ES-I3 (cell line): Measurements from ENCODE around the gene ST14.
"Not testable (repeated sequence)": the region's sequence is repeated elsewhere in the genome, so short reads cannot be mapped to it uniquely, and the experiment has no call there.

ENCODE experiments used
- H3K36me3 ChIP-seq: 2 replicates; pipeline ENCODE4 v1.6.1; 2013; ENCODE audit warnings: mild to moderate bottlenecking, low read length, control low read depth, moderate library complexity; ENCODE audit not compliant: insufficient read depth
- H3K4me1 ChIP-seq: 2 replicates; pipeline ENCODE4 v1.6.1; 2013; ENCODE audit warnings: mild to moderate bottlenecking, control low read depth, low read length; ENCODE audit not compliant: insufficient read depth
- H3K9ac ChIP-seq: 2 replicates; pipeline ENCODE4 v1.6.1; 2013; ENCODE audit warnings: low read depth, mild to moderate bottlenecking, low read length, moderate library complexity
- H3K9me3 ChIP-seq: 2 replicates; pipeline ENCODE4 v1.6.1; 2013; ENCODE audit warnings: mild to moderate bottlenecking, low read length, moderate library complexity; ENCODE audit not compliant: control insufficient read depth, insufficient read depth

The ST14 gene

GRCh38 chr11:130180896-130181294, 21.3 kb downstream of the ST14 start:
- no peaks in the 10 kb centered on the region for H3K36me3 ChIP-seq
- no peak overlapping the region for H3K9ac ChIP-seq
- H3K9me3 ChIP-seq = no peaks in the 10 kb centered on the region
- no peaks in the 10 kb centered on the region for H3K4me1 ChIP-seq

- Histone ChIP-seq H3K36me3 (no peaks in the 10 kb centered on the region), H3K9me3 (no peaks in the 10 kb centered on the region), H3K4me1 (no peaks in the 10 kb centered on the region), H3K9ac (no peak overlapping the region)
These were observed 22.0 kb downstream of the ST14 start for GRCh38 chr11:130181295-130182272.

GRCh38 chr11:130183878-130184610, 24.5 kb downstream of the ST14 start:
- Histone ChIP-seq H3K9me3 (no peaks in the 10 kb centered on the region), H3K4me1 (no peaks in the 10 kb centered on the region), H3K36me3 (no peaks in the 10 kb centered on the region), H3K9ac (no peak overlapping the region)

DNA sequence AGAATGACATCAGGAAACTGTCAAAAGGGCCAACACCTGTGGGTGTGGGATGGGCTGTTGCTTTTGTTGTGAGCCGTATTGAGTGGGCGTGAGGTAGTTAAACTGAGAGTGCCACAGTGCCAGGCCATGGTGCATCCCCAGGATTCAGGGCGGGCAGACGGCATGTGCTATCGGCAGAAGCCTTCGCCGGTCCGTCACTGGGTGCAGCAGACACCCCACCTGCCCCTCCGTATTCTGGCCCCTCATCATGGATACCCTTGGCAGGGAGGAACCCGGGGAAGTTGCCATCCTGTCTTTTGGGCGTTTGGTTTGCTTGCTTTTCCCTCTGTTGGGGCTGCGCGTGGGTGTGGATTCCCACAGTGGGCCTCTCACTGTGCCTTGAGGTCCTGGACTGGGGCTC, 27.5 kb downstream of the ST14 start:
- Histone ChIP-seq H3K9ac (no peak overlapping the region), H3K4me1 (no peaks in the 10 kb centered on the region), H3K9me3 (no peaks in the 10 kb centered on the region), H3K36me3 (no peaks in the 10 kb centered on the region)

GRCh38 chr11:130188047-130188446, 28.5 kb downstream of the ST14 start:
- Histone ChIP-seq H3K4me1 (no peaks in the 10 kb centered on the region), H3K9ac (no peak overlapping the region), H3K9me3 (no peaks in the 10 kb centered on the region), H3K36me3 (no peaks in the 10 kb centered on the region; the same call in 1 of the 2 replicates)

DNA sequence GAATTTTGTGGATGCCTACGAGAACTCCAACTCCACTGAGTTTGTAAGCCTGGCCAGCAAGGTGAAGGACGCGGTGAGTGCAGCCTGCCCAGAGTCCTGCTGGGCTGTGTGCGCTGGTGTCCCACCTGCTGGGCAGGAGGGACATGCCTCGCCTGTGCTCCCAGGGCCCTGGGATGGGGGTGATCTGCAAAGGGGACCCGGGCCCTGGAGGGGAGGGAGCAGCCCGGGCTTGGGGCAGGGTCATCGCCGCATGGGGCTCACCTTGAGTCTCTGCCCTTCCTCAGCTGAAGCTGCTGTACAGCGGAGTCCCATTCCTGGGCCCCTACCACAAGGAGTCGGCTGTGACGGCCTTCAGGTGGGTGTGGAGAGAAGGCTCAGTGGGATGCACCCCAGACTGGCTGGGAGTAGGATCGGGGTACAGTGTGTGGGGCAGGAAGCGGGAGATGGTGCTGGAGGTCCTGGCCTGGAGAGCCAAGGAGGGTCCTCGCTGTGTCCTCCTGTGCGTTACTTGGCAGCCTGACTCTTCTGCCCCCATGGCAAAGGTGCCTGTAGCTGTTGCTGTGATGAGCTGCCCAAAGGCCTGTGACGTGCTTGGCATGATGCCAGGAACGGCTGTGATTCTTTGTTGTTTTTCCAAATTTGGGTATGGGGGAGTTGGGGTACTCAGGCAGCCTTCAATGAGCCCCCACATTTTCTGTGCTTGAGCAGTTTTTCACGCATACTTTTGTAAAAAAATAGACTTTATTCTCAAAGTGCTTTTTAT, 29.2 kb downstream of the ST14 start:
- Histone ChIP-seq H3K9ac (no peak overlapping the region), H3K36me3 (no peaks in the 10 kb centered on the region; the same call in 1 of the 2 replicates), H3K4me1 (no peaks in the 10 kb centered on the region)

GRCh38 chr11:130189492-130190210, 30.1 kb downstream of the ST14 start:
- no peaks in the 10 kb centered on the region; the same call in 1 of the 2 replicates for H3K36me3 ChIP-seq
- H3K9me3 ChIP-seq = no peaks in the 10 kb centered on the region
- H3K9ac ChIP-seq = no peak overlapping the region
- no peaks in the 10 kb centered on the region for H3K4me1 ChIP-seq

More for the DNA sequence above, 29.2 kb downstream of the ST14 start:
- no peaks in the 10 kb centered on the region for H3K9me3 ChIP-seq

DNA sequence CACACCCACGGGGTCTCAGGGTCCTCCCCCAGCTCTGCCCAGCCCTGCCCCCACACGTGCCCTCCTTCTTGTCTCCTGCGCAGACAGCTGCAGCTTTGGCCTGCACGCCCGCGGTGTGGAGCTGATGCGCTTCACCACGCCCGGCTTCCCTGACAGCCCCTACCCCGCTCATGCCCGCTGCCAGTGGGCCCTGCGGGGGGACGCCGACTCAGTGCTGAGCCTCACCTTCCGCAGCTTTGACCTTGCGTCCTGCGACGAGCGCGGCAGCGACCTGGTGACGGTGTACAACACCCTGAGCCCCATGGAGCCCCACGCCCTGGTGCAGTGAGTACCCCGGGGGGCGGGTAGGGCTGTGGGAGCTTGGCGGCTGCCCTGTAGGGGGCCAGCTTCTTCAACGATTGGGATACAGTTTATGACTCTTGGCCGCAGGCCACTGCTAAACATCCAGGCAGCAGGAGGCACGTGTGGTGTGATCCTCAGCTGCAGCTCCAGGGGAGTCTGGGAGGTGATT, 30.8 kb downstream of the ST14 start:
- no peaks in the 10 kb centered on the region; the same call in 1 of the 2 replicates for H3K36me3 ChIP-seq
- H3K9ac ChIP-seq = no peak overlapping the region

GRCh38 chr11:130191896-130192295, 32.3 kb downstream of the ST14 start:
- no peaks in the 10 kb centered on the region; the same call in 1 of the 2 replicates for H3K36me3 ChIP-seq
- H3K4me1 ChIP-seq = no peaks in the 10 kb centered on the region
- H3K9me3 ChIP-seq = no peaks in the 10 kb centered on the region
- H3K9ac ChIP-seq = no peak overlapping the region

More for the DNA sequence above, 30.8 kb downstream of the ST14 start:
- Histone ChIP-seq H3K4me1 (no peaks in the 10 kb centered on the region), H3K9me3 (no peaks in the 10 kb centered on the region)

DNA sequence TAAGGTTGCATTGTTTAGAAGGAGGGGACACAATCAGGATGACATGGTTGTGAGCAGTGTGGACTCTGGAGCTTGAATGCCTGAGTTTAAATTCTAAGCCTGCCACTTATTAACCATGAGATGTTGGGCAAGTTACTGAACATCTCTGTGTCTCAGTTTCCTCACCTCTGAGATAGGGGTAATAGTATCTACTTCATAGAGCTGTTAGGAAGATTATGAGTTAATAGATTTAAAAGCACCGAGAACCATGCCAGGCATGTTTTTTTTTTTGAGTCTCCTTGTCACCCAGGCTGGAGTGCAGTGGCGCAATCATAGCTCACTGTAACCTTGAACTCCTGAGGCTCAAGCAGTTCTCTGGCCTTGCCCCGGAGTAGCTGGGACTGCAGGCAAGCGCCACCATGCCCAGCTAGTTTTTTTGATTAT, 33.3 kb downstream of the ST14 start:
- H3K9ac ChIP-seq = no peak overlapping the region
- H3K4me1 ChIP-seq = no peaks in the 10 kb centered on the region
- no peaks in the 10 kb centered on the region; the same call in 1 of the 2 replicates for H3K36me3 ChIP-seq
- no peaks in the 10 kb centered on the region for H3K9me3 ChIP-seq

GRCh38 chr11:130193551-130193950, 34.0 kb downstream of the ST14 start:
- H3K9me3 ChIP-seq, H3K36me3 ChIP-seq, H3K9ac ChIP-seq, H3K4me1 ChIP-seq: not testable (repeated sequence)

GRCh38 chr11:130194241-130195023, 34.9 kb downstream of the ST14 start:
- Histone ChIP-seq H3K36me3 (no peaks in the 10 kb centered on the region; the same call in 1 of the 2 replicates), H3K9ac (no peak overlapping the region), H3K9me3 (no peaks in the 10 kb centered on the region), H3K4me1 (no peaks in the 10 kb centered on the region)
